Measurements from ENCODE around the gene GNE. TPM values are rescaled to one million over a fixed set of nuclear protein-coding genes. Genes with fewer than 3 reads are reported as not detected.

The GNE gene
- total RNA-seq, 6 experiments from 2014 or later, result 45.4 to 133 (median 76.5) TPM

GRCh38 chr9:36211510-36211909 is 46.7 kb downstream of the GNE start:
- ATAC-seq (peak in 1 of 4 donors; percentile 14), DNase-seq (no peak)
- Histone ChIP-seq H3K27me3 (no peaks in the 10 kb centered on the region), H3K27ac (no peak overlapping the region), H3K4me1 (peaks cover 0 to 14% (median 7%) of the 10 kb centered on the region in 4 donors), H3K4me3 (no peak overlapping the region), H3K36me3 (peaks cover 0 to 85% (median 15%) of the 10 kb centered on the region in 4 donors), H3K9me3 (no peaks in the 10 kb centered on the region)
- WGBS (ENCODE audit: insufficient coverage, low coverage, low lambda C conversion rate, missing lambda C conversion rate), result no CpG with 5 or more reads among the region's 7 CpGs
- no peak for TF ChIP-seq CTCF (IDR thresholded peaks at IDR 0.05)
- TF ChIP-seq POLR2A (IDR thresholded peaks at IDR 0.05), result no peak
- intact Hi-C loops (cut with DNase I), result no loop called here

- no peak overlapping the region for H3K4me3 ChIP-seq
- no peak for TF ChIP-seq POLR2A (IDR thresholded peaks at IDR 0.05)
- TF ChIP-seq CTCF (IDR thresholded peaks at IDR 0.05), result no peak
- H3K27me3 ChIP-seq, result no peaks in the 10 kb centered on the region
- peaks cover 0 to 14% (median 7%) of the 10 kb centered on the region in 4 donors for H3K4me1 ChIP-seq
- ATAC-seq, result no peak
- WGBS (ENCODE audit: insufficient coverage, low coverage, low lambda C conversion rate, missing lambda C conversion rate), result 67% methylated on average over 8 of the region's 8 CpGs
- H3K27ac ChIP-seq, result no peak overlapping the region
- peaks cover 2 to 86% (median 19%) of the 10 kb centered on the region in 4 donors for H3K36me3 ChIP-seq
- H3K9me3 ChIP-seq, result no peaks in the 10 kb centered on the region
- no peak for DNase-seq
- intact Hi-C loops (cut with DNase I), result no loop called here
Observed at GRCh38 chr9:36210722-36211121, 47.5 kb downstream of the GNE start.

- ATAC-seq, result no peak
- Histone ChIP-seq H3K36me3 (peaks cover 7 to 88% (median 21%) of the 10 kb centered on the region in 4 donors), H3K9me3 (no peaks in the 10 kb centered on the region), H3K27ac (peak overlapping the region in 1 of 3 donors; percentile 29), H3K27me3 (no peaks in the 10 kb centered on the region), H3K4me1 (peaks cover 0 to 14% (median 7%) of the 10 kb centered on the region in 4 donors), H3K4me3 (no peak overlapping the region)
- 71% methylated on average over 7 of the region's 10 CpGs for WGBS (ENCODE audit: insufficient coverage, low coverage, low lambda C conversion rate, missing lambda C conversion rate)
- TF ChIP-seq POLR2A (IDR thresholded peaks at IDR 0.05) (no peak), CTCF (IDR thresholded peaks at IDR 0.05) (no peak)
- DNase-seq, result no peak
- intact Hi-C loops (cut with DNase I), result loop anchor here in 1 of 2 donors (10.0 kb wide), 1 partner anchor 116 kb away; no protein-coding TSS in a partner anchor
Observed at GRCh38 chr9:36208521-36209253, 49.6 kb downstream of the GNE start.

- H3K9me3 ChIP-seq, result no peaks in the 10 kb centered on the region
- no peak for DNase-seq
- no peak overlapping the region for H3K4me3 ChIP-seq
- TF ChIP-seq POLR2A (IDR thresholded peaks at IDR 0.05), result no peak
- TF ChIP-seq CTCF (IDR thresholded peaks at IDR 0.05), result no peak
- WGBS (ENCODE audit: insufficient coverage, low coverage, low lambda C conversion rate, missing lambda C conversion rate), result 0% methylated on average over 1 of the region's 1 CpG
- peak overlapping the region in 1 of 3 donors; percentile 29 for H3K27ac ChIP-seq
- ATAC-seq, result peak; percentile 3 to 65 (median 41)
- H3K27me3 ChIP-seq, result no peaks in the 10 kb centered on the region
- peaks cover 7 to 91% (median 30%) of the 10 kb centered on the region in 4 donors for H3K36me3 ChIP-seq
- intact Hi-C loops (cut with DNase I), result loop anchor here in 1 of 2 donors (10.0 kb wide), 1 partner anchor 117 kb away; no protein-coding TSS in a partner anchor
- H3K4me1 ChIP-seq, result peaks cover 0 to 14% (median 7%) of the 10 kb centered on the region in 4 donors
Observed at GRCh38 chr9:36207546-36208012, 50.7 kb downstream of the GNE start.
